ENCODE data around the gene GALNT6.
"Not testable (repeated sequence)": the region's sequence is repeated elsewhere in the genome, so short reads cannot be mapped to it uniquely, and the experiment has no call there.

Gene GALNT6

DNA sequence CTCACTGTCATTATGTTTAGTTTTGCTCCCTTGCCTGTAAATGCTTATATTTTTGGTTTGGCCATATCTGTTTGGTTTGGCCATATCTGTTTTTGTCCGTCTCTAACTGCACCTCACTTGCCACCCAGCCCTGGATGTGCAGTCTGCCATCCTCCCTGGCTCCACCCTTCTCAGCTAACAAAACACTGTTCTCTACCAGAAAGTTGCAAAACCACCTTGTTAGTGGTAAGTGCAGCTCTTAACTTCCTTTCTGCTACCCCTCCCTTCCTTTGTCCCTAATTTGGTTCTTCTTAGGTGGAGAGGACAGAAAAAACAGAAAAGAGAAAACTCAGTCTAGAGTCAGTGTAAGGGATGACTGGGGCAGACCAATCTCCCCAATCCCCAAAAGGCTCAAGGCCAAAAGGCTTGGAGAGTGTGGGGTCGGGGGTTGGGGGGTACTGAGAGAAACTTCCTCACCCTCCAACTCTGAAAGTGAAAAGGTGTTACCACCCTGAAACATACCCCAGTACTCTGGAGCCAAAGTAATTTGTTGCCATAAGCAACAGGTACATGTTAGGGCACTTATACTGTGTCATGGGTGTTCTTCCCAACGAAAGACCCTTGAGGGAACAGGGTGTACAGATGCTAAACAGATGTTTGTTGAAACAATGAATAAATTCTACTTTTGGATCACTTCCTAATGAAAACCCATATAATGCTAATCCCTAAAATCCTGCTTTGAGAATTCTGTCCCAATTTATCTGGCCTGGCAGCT is 72.2 kb downstream of the GALNT6 start:
- no peak for DNase-seq

- DNase-seq = not testable (repeated sequence)
Observed at GRCh38 chr12:51318057-51318806, 73.0 kb downstream of the GALNT6 start.

DNA sequence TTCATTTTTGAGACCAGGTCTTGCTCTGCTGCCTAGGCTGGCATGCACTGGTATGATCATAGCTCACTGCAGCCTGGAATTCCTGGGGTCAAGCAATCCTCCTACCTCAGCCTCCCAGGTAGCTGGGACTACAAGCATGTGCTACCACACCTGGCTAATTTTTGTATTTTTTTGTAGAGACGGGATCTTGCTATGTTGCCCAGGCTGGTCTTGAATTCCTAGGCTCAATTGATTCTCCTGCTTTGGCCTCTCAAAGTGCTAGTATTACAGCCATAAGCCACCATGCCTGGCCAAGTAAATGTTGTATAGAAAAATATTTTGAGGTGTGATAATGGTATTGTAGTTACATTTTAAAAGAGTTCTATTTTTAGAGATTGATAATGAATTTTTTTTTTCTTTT is 79.8 kb downstream of the GALNT6 start:
- no peak for DNase-seq

DNA sequence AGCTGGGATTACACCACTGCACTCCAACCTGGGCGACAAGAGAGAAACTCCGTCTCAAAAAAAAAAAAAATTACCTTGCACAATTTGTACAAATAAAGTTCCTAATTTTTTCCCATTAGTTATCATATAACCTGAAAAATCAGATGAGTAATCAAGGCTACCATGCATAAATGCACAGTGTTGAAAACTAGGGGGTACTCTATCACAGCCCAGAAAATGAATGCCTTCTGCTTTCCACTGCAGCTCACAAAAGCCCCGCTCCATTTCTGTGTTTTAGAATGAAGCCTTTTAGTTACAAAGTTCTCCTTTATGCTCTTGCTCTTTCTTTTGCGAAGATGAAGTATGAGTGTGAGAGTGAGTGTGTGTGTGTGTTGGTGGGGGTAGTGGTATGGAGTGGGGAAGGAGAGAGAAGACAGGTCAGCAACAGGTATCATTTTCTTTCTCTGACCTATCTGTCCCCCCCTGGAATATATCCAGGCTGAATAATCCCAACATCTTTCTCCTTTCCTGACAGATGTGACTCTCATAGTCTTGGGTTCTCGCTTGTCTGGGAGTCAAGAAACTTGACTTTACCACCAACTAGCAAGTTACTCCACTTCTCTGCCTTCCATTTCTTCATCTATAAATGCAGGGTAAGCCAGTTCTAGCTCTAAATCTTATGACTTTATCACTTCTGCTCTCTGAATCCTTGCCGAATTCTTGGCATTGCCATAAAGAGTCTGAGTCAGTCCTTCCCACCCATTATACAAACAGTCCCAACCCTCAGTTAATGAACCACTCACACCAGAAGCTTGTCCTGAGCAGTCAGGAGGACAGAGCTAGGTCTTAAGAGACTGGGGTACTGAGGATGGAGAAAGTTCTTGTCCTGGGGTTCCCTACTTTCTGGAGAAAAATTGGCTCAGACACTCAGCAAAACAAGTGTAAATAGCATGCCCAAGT is 83.3 kb downstream of the GALNT6 start:
- DNase-seq = no peak

GRCh38 chr12:51306507-51306906 is 84.7 kb downstream of the GALNT6 start:
- DNase-seq = no peak

All from cerebellar nuclear complex (tissue), 1 donor.